HepG2 (cell line): ENCODE results near the gene TLN1. TPM values are rescaled to one million over a fixed set of nuclear protein-coding genes. Genes with fewer than 3 reads are reported as not detected.

Experiments used
- ADNP ChIP-seq: sonication (generic); formaldehyde crosslinking; IDR thresholded peaks from 2 replicates; pipeline ENCODE4 v1.4.0; 2020; ENCODE audit warnings: missing genetic modification reagents
- CAMTA2 ChIP-seq: sonication (generic); formaldehyde crosslinking; IDR thresholded peaks from 2 replicates; pipeline ENCODE4 v1.4.0; 2020; ENCODE audit warnings: mild to moderate bottlenecking, missing genetic modification reagents, borderline replicate concordance
- ELF1 ChIP-seq: sonication (generic); formaldehyde crosslinking; IDR thresholded peaks from 2 replicates; pipeline ENCODE4 v1.4.0; 2020; ENCODE audit warnings: missing genetic modification reagents
- EZH2 ChIP-seq: conservative IDR thresholded peaks from 2 replicates; pipeline ENCODE4 v1.6.1; 2012; ENCODE audit warnings: mild to moderate bottlenecking, low read depth, low read length, moderate library complexity
- GLI4 ChIP-seq: sonication (generic); formaldehyde crosslinking; IDR thresholded peaks from 2 replicates; pipeline ENCODE4 v1.5.1; 2020; ENCODE audit warnings: missing genetic modification reagents, mild to moderate bottlenecking, moderate library complexity, borderline replicate concordance
- GPN1 ChIP-seq: sonication (generic); formaldehyde crosslinking; IDR thresholded peaks from 2 replicates; pipeline ENCODE4 v1.5.1; 2020; ENCODE audit warnings: missing genetic modification reagents, borderline replicate concordance
- HCFC1 ChIP-seq: fragments of 150-350 bp; IDR thresholded peaks from 2 replicates; pipeline ENCODE4 v1.6.1; 2014; ENCODE audit warnings: low read depth, low read length
- RXRA ChIP-seq: sonication (generic); formaldehyde crosslinking; IDR thresholded peaks from 2 replicates; pipeline ENCODE4 v1.5.1; 2020; ENCODE audit warnings: missing genetic modification reagents
- SAP130 ChIP-seq: IDR thresholded peaks from 2 replicates; pipeline ENCODE4 v1.6.1; 2016; ENCODE audit warnings: low read depth
- SOX6 ChIP-seq, 2 experiments: fragments of 450-650 bp in 1 of 2; sonication (generic) in 1 of 2; formaldehyde crosslinking in 1 of 2; IDR thresholded peaks; 2 replicates each; pipeline versions ENCODE4 v1.4.0 to v1.6.1; 2017 to 2020; ENCODE audit warnings: antibody characterized with exemption in 1 of 2, mild to moderate bottlenecking in 1 of 2, missing genetic modification reagents in 1 of 2
- ZKSCAN8 ChIP-seq: IDR thresholded peaks from 2 replicates; pipeline ENCODE4 v1.6.1; 2016; ENCODE audit warnings: borderline replicate concordance, missing genetic modification reagents, missing compliant biosample characterization
- ZNF124 ChIP-seq: sonication (generic); formaldehyde crosslinking; IDR thresholded peaks from 2 replicates; pipeline ENCODE4 v1.4.0; 2020; ENCODE audit warnings: missing genetic modification reagents
- ZNF136 ChIP-seq: sonication (generic); formaldehyde crosslinking; IDR thresholded peaks from 2 replicates; pipeline ENCODE4 v1.8.1; 2022; ENCODE audit warnings: low read depth, mild to moderate bottlenecking, moderate library complexity, missing genetic modification reagents
- ZNF616 ChIP-seq: sonication (generic); formaldehyde crosslinking; IDR thresholded peaks from 2 replicates; pipeline ENCODE4 v1.5.0; 2020; ENCODE audit warnings: low read depth, mild to moderate bottlenecking, missing genetic modification reagents
- ZNF7 ChIP-seq: IDR thresholded peaks from 2 replicates; pipeline ENCODE4 v1.6.1; 2016; ENCODE audit warnings: missing biosample characterization, missing genetic modification reagents
- ZNF724P ChIP-seq: sonication (generic); formaldehyde crosslinking; IDR thresholded peaks from 2 replicates; pipeline ENCODE4 v1.8.0; 2022; ENCODE audit warnings: missing genetic modification reagents, borderline replicate concordance
- ZNF747 ChIP-seq: sonication (generic); formaldehyde crosslinking; IDR thresholded peaks from 2 replicates; pipeline ENCODE4 v1.8.1; 2023; ENCODE audit warnings: missing genetic modification reagents, mild to moderate bottlenecking, borderline replicate concordance
- ZNF749 ChIP-seq: sonication (generic); formaldehyde crosslinking; IDR thresholded peaks from 2 replicates; pipeline ENCODE4 v1.8.0; 2022; ENCODE audit warnings: mild to moderate bottlenecking, missing genetic modification reagents, moderate library complexity, borderline replicate concordance
- ZSCAN21 ChIP-seq: sonication (generic); formaldehyde crosslinking; IDR thresholded peaks from 2 replicates; pipeline ENCODE4 v1.8.0; 2022; ENCODE audit warnings: mild to moderate bottlenecking, missing genetic modification reagents, moderate library complexity, borderline replicate concordance
- ZSCAN30 ChIP-seq: sonication (generic); formaldehyde crosslinking; IDR thresholded peaks from 2 replicates; pipeline ENCODE4 v1.5.0; 2020; ENCODE audit warnings: mild to moderate bottlenecking, missing genetic modification reagents
- polyA plus RNA-seq, 8 experiments: library from polyadenylated mRNA; depleted of rRNA in 3 of 8; stranded (reverse) in 7 of 8; unstranded in 1 of 8; fragments of >200 nt; fragmentation: Illumina TruSeq in 4 of 8; extraction: Trizol in 4 of 8; gene quantifications; 2 replicates each; pipeline versions ENCODE4 v1.2.1 to v1.2.3, GENCODE V29; 2011 to 2016; ENCODE audit warnings: low read depth in 4 of 8, missing spikeins in 1 of 8, mixed read lengths in 1 of 8; ENCODE audit not compliant: insufficient read depth in 1 of 8
- total RNA-seq, 5 experiments: library from RNA; depleted of rRNA; stranded (reverse); fragments of >200 nt; fragmentation: Illumina TruSeq; extraction: Trizol; gene quantifications; 2 replicates each; pipeline ENCODE4 v1.2.3, GENCODE V29; 2016; ENCODE audit warnings: low read depth in 1 of 5
- TF ChIP-seq, protein P1 (sequence below): IDR thresholded peaks from 2 replicates; pipeline ENCODE4 v1.6.1; 2012; ENCODE audit warnings: low read depth, low read length, improper control_type of control experiment
- TF ChIP-seq, protein P2 (sequence below): IDR thresholded peaks from 2 replicates; pipeline ENCODE4 v1.6.1; 2016; ENCODE audit warnings: low read depth, borderline replicate concordance
- TF ChIP-seq, protein P3 (sequence below): sonication (generic); formaldehyde crosslinking; IDR thresholded peaks from 2 replicates; pipeline ENCODE4 v1.8.0; 2022; ENCODE audit warnings: mild to moderate bottlenecking, missing genetic modification reagents
- TF ChIP-seq, protein P4 (sequence below): sonication (generic); formaldehyde crosslinking; IDR thresholded peaks from 2 replicates; pipeline ENCODE4 v1.5.0; 2020; ENCODE audit warnings: missing genetic modification reagents

The TLN1 gene
- total and polyA plus RNA-seq, 2 of the 13 experiments (the other 11 are each of a cell fraction or from before 2014, with no cell fraction given) = 35.2 to 51.8 TPM

DNA sequence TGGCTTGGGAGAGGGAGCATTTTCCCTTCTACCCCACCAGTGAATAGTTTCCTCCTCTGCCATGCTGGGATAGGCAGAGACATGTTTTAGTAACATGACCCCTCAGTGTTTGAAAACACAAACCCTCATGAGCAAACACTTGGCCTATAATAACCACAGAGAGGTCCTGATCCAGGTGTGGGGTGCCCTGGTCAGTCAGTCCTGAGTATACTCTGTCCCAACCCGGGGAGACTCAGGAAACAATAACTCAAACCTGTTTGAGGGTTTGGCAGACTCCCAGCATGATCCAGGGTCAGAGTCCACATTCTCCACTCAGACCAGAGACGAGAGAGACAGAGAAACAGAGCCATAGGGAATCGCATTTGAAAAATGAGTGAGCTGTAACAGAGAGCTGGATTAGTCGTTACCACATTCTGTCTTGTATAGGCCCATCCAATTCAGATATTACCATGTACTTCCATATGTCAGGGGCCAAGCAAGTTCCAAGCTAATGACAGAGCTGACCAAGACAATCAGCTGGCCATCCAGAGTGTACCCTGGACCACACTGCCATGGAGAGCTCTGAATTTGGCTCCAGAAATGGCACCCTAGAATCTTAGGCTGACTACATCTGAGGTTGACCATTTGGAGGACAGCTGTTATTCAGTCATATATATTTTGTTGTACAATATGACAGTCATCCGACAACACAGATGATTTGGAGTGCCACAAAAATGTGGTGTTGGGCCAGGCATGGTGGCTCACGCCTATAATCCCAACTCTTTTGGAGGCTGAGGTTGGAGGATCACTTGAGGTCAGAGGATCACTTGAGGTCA lies 62.5 kb downstream of the TLN1 start (continued):
- TF ChIP-seq, protein P1, sequence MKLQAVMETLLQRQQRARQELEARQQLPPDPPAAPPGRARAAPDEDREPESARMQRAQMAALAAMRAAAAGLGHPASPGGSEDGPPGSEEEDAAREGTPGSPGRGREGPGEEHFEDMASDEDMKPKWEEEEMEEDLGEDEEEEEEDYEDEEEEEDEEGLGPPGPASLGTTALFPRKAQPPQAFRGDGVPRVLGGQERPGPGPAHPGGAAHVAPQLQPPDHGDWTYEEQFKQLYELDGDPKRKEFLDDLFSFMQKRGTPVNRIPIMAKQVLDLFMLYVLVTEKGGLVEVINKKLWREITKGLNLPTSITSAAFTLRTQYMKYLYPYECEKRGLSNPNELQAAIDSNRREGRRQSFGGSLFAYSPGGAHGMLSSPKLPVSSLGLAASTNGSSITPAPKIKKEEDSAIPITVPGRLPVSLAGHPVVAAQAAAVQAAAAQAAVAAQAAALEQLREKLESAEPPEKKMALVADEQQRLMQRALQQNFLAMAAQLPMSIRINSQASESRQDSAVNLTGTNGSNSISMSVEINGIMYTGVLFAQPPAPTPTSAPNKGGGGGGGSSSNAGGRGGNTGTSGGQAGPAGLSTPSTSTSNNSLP = no peak
- TF ChIP-seq ZNF724P (CRISPR knock-in tag) (no peak), ZNF124 (CRISPR knock-in tag) (peak; percentile 72; the same call in 1 of the 2 replicates), ZNF749 (CRISPR knock-in tag) (peak; percentile 53; the same call in 1 of the 2 replicates), ELF1 (CRISPR knock-in tag) (peak; percentile 17; the same call in 1 of the 2 replicates), ZNF747 (CRISPR knock-in tag) (no peak), SAP130 (peak; percentile 86), ZNF7 (CRISPR knock-in tag) (no peak), HCFC1 (no peak), ZSCAN30 (no peak), SOX6 (IDR thresholded peaks at IDR 0.05) (no peak), SOX6 (CRISPR knock-in tag; IDR thresholded peaks at IDR 0.05) (peak; percentile 89), RXRA (CRISPR knock-in tag) (no peak), ZSCAN21 (CRISPR knock-in tag) (no peak), ZNF616 (CRISPR knock-in tag) (no peak), ADNP (CRISPR knock-in tag) (no peak), GPN1 (CRISPR knock-in tag) (no peak), ZKSCAN8 (CRISPR knock-in tag) (peak; percentile 88), GLI4 (no peak), EZH2 (no peak), ZNF136 (CRISPR knock-in tag) (no peak), CAMTA2 (no peak)
- TF ChIP-seq, protein P2, sequence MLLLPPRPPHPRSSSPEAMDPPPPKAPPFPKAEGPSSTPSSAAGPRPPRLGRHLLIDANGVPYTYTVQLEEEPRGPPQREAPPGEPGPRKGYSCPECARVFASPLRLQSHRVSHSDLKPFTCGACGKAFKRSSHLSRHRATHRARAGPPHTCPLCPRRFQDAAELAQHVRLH = peak; percentile 57; the same call in 1 of the 2 replicates
- TF ChIP-seq, protein P3, sequence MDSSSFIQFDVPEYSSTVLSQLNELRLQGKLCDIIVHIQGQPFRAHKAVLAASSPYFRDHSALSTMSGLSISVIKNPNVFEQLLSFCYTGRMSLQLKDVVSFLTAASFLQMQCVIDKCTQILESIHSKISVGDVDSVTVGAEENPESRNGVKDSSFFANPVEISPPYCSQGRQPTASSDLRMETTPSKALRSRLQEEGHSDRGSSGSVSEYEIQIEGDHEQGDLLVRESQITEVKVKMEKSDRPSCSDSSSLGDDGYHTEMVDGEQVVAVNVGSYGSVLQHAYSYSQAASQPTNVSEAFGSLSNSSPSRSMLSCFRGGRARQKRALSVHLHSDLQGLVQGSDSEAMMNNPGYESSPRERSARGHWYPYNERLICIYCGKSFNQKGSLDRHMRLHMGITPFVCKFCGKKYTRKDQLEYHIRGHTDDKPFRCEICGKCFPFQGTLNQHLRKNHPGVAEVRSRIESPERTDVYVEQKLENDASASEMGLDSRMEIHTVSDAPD = no peak
- TF ChIP-seq, protein P4, sequence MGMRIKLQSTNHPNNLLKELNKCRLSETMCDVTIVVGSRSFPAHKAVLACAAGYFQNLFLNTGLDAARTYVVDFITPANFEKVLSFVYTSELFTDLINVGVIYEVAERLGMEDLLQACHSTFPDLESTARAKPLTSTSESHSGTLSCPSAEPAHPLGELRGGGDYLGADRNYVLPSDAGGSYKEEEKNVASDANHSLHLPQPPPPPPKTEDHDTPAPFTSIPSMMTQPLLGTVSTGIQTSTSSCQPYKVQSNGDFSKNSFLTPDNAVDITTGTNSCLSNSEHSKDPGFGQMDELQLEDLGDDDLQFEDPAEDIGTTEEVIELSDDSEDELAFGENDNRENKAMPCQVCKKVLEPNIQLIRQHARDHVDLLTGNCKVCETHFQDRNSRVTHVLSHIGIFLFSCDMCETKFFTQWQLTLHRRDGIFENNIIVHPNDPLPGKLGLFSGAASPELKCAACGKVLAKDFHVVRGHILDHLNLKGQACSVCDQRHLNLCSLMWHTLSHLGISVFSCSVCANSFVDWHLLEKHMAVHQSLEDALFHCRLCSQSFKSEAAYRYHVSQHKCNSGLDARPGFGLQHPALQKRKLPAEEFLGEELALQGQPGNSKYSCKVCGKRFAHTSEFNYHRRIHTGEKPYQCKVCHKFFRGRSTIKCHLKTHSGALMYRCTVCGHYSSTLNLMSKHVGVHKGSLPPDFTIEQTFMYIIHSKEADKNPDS (CRISPR knock-in tag) = no peak
